T47D (cell line): Measurements from ENCODE around the gene GDPD5.
A peak's percentile ranks its signal among the peaks of the same experiment; 100 is the strongest.

ENCODE experiments used
- DNase-seq, 2 experiments: peaks; one replicate each; pipeline versions ENCODE4 v3.0.0 to v3.0.0-alpha.2; 2011 to 2012; ENCODE audit warnings: low read depth in 1 of 2, low spot score in 1 of 2
- JUND ChIP-seq: IDR thresholded peaks from 2 replicates; pipeline ENCODE4 v1.6.1; 2012; ENCODE audit warnings: low read depth
- in situ Hi-C: cut with HindIII; loops from 2 replicates; pipeline ENCODE4 v1.10.0; 2016; ENCODE audit warnings: low sequenced_read_pairs, low pct_unique_long_range_greater_than_20kb

The GDPD5 gene

DNA sequence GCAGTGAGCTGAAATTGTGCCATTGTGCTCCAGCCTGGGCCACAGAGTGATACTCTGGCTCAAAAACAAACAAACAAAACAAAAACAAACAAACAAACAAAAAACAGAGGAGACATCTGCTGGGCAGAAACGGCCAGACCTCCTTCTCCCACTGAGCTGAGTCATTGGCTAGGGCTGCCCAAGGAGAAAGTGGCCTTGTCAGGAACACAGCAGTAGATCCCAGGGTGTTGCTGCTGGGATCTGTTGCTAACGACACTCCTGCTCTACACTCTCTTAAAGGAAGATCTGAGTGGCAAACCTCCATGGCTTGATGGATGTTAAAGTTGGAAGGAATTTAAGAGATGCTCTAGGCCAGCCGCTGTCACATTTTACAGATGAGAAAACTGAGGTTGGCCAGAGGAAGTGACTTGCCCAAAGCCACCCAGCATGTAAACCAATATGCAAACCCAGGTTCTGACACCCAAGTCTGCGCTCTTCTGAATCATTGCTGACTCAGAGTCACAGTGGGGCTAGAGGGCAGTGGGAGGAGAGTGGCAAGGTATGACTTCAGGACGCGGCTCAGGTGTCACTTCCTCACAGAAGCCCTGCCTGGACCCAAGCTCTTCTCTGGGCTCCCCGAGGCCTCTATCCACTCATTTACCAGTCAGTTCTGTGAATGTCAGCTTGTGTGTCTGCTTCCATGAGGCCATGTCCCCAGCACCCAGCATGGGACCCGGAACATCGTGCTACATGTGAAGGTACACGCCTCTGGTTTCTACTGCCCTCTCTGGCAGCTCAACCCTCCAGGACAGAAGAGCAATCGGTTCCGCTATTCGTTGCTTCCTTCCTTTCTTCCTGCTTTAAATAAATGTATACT lies 11.3 kb upstream of the GDPD5 start:
- no peak for TF ChIP-seq JUND
- in situ Hi-C loops: no loop called here
- no peak for DNase-seq

- in situ Hi-C loops: no loop called here
- DNase-seq: no peak
- no peak for TF ChIP-seq JUND
These were observed 9.3 kb upstream of the GDPD5 start for GRCh38 chr11:75535071-75535470.

- in situ Hi-C loops: no loop called here
- TF ChIP-seq JUND: no peak
- no peak for DNase-seq
These were observed 8.7 kb upstream of the GDPD5 start for GRCh38 chr11:75534259-75535069.

- TF ChIP-seq JUND: no peak
- in situ Hi-C loops: no loop called here
- no peak for DNase-seq
These were observed 8.1 kb upstream of the GDPD5 start for GRCh38 chr11:75533896-75534258.

DNA sequence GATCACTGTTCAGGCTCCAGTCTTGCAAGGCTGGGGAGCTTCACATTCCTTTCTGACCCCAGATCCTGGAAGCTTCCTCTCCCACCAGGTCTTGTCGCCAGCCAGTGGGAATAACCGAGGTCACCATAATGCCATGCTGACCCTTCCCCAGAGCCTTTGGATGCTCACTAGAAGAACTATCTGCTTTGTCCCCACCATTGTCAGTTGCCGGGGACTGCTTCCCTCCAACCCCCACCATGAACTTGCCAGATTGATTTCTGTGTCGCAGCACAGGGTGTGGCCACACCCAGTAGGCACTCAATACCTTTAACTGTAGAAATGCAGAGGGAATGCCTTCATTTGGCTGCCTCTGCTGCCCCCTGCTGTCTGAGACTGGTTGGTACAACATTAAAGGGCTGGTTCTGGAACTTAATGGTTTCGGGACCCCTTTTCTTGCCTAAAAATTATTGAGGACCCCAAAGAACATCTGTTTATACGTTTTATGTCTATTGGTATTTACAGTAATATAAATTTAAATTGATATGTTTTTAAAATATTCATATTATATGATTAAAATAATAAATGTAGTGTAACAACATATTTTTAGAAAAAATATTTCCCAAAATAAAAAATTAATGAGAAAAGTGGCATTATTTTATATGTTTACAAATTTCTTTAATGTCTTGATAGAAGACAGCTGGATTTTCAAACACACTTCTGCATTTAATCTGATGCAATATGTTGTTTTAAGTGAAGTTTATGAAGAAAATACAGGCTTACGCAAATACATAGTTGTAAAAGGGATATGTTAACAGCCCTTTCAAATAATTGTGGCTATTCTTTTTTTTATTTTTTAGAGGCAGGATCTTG lies 6.7 kb upstream of the GDPD5 start:
- peak; percentile 81 to 84 for DNase-seq
- in situ Hi-C loops: no loop called here
- TF ChIP-seq JUND: no peak

GRCh38 chr11:75531325-75531724 lies 5.6 kb upstream of the GDPD5 start:
- no peak for DNase-seq
- in situ Hi-C loops: no loop called here
- no peak for TF ChIP-seq JUND

DNA sequence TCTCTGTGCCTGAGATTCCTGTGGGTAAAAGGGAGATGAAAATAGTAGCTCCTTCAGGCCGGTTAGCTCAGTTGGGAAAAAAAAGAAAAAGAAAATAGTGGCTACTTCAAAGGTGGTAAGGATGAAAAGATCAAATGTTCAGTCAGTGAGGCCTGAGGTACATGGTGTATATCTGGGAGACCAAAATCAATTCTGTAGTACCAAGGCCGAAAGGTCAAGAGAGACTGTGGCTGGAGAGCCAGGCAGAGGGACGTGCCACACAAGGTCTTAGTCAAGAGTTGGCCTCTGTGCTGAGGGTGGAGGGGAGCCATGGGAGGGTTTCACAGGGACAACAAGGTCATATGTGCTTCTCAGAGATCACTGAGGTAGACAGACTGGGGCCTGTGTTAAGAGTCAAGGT lies 4.8 kb upstream of the GDPD5 start:
- no peak for DNase-seq
- no peak for TF ChIP-seq JUND
- in situ Hi-C loops: no loop called here

DNA sequence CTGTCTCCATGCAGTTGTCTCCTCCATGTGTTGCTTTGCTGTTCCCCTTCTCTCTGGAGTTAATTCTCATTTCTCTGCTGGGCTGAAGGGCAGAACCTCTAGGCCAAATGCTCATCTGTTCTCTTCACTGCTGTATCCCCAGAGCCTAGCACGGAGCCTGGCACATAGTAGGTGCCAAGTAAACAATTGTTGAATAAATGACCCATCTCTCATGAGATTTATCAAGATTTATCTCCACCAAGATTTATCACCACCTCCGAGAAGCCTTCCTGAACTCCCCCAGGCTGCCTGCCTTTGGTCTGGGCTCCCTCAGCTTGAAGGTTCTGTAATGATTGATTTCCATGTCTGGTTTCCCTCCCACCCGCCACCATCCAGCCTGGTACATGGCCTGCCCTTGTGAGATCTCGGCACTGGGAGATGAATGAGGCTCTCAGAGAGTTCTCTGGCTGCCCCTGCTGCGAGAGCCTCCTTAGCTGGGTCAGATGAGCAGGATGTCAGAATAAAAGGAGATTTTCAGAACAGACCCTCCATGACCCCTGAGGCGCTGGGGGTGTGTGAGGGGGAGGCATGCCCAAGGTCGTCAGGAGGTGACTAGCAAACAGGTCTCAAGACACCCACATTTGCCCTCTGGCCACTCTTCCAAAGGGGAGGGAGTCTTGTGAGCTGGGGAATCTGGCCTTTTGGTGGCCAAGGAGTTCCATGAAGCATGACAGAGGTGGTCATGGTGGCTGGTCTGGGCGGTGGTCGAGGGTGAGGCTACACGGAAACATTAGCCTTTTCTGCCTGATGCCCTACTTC lies 2.4 kb upstream of the GDPD5 start:
- in situ Hi-C loops: no loop called here
- no peak for DNase-seq
- no peak for TF ChIP-seq JUND

DNA sequence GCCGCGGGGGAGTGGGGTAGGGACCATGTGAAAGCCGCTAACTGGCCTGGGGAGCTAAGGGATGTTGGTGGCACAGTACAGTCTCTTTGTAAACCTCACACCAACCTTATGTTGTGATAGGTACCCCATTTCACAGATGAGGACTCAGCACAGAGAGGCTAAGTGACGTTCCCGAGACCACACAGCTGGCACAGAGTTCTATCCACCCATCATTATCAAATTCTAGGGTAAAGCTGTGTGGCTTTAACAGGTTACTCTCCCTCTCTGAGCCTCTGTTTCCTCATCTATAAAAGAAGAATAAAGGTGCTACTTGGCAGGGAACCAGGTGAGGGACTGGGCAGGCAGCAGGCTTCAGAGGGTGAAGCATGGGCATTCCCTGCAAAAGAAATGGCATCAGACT lies 1.4 kb upstream of the GDPD5 start:
- in situ Hi-C loops: no loop called here
- no peak for TF ChIP-seq JUND
- no peak for DNase-seq

DNA sequence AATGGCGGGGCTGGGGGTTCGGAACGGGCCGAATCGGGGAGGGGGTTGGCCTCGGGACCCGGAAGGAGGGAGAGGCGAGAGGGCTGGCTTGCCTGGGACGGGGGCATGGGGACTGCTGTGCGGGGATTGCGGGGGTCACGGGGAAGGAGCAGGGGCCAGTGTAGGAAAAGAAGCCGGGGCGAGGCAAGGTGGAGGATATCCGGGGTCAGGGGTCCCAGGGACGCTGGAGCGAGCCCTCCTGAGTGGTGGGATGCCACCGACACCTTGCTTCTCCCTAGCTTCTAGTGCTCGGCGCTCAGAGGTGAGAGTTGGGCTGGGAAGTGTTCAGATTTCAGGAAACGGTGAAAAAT lies 426 bp upstream of the GDPD5 start:
- DNase-seq: no peak
- in situ Hi-C loops: no loop called here

GRCh38 chr11:75524665-75525432 lies 892 bp downstream of the GDPD5 start:
- no peak for TF ChIP-seq JUND
- no peak for DNase-seq
- in situ Hi-C loops: no loop called here

More for the DNA sequence above, 426 bp upstream of the GDPD5 start:
- TF ChIP-seq JUND: no peak
